HUES6 (cell line): ENCODE data around the gene FRA10AC1.
A peak's percentile ranks its signal among the peaks of the same experiment; 100 is the strongest.
"Not testable (repeated sequence)": the region's sequence is repeated elsewhere in the genome, so short reads cannot be mapped to it uniquely, and the experiment has no call there.

ENCODE experiments used
- H3K27ac ChIP-seq: 2 replicates; pipeline ENCODE4 v1.7.0; 2013; ENCODE audit warnings: low read depth, mild to moderate bottlenecking, low read length, inconsistent platforms
- H3K27me3 ChIP-seq: 2 replicates; pipeline ENCODE4 v1.6.1; 2013; ENCODE audit warnings: low read length; ENCODE audit not compliant: control insufficient read depth, insufficient read depth
- H3K36me3 ChIP-seq: 2 replicates; pipeline ENCODE4 v1.6.1; 2013; ENCODE audit warnings: low read length; ENCODE audit not compliant: control insufficient read depth, insufficient read depth
- H3K4me1 ChIP-seq: 2 replicates; pipeline ENCODE4 v1.6.1; 2013; ENCODE audit warnings: low read length; ENCODE audit not compliant: control insufficient read depth, insufficient read depth
- H3K4me3 ChIP-seq: 2 replicates; pipeline ENCODE4 v1.5.1; 2013; ENCODE audit warnings: low read depth, low read length
- H3K9ac ChIP-seq: one replicate; pipeline ENCODE4 v1.6.1; 2013; ENCODE audit warnings: mild to moderate bottlenecking, low read length
- H3K9me3 ChIP-seq: 2 replicates; pipeline ENCODE4 v1.6.1; 2013; ENCODE audit warnings: low read depth, low read length; ENCODE audit not compliant: control insufficient read depth, insufficient read depth

The FRA10AC1 gene

GRCh38 chr10:93703066-93703465 is 674 bp upstream of the FRA10AC1 start:
- H3K9ac ChIP-seq = peak overlapping the region; percentile 69
- peak overlapping the region; percentile 77 for H3K4me3 ChIP-seq
- H3K27me3 ChIP-seq = no peaks in the 10 kb centered on the region
- H3K9me3 ChIP-seq = no peaks in the 10 kb centered on the region
- no peak overlapping the region for H3K27ac ChIP-seq
- peaks cover 15% of the 10 kb centered on the region; the same call in 1 of the 2 replicates for H3K4me1 ChIP-seq
- H3K36me3 ChIP-seq = peaks cover 16% of the 10 kb centered on the region

- H3K36me3 ChIP-seq = peaks cover 25% of the 10 kb centered on the region
- peak overlapping the region; percentile 82 for H3K9ac ChIP-seq
- H3K9me3 ChIP-seq = no peaks in the 10 kb centered on the region
- peak overlapping the region; percentile 77 for H3K4me3 ChIP-seq
- peak overlapping the region; percentile 40; the same call in 1 of the 2 replicates for H3K27ac ChIP-seq
- peaks cover 15% of the 10 kb centered on the region; the same call in 1 of the 2 replicates for H3K4me1 ChIP-seq
- H3K27me3 ChIP-seq = no peaks in the 10 kb centered on the region
Measured at GRCh38 chr10:93701866-93702209, 554 bp downstream of the FRA10AC1 start.

GRCh38 chr10:93697207-93697606 is 5.2 kb downstream of the FRA10AC1 start:
- H3K36me3 ChIP-seq = peaks cover 56% of the 10 kb centered on the region
- H3K9ac ChIP-seq = no peak overlapping the region
- H3K27me3 ChIP-seq = no peaks in the 10 kb centered on the region

GRCh38 chr10:93696582-93696981 is 5.8 kb downstream of the FRA10AC1 start:
- Histone ChIP-seq H3K4me1 (peaks cover 13% of the 10 kb centered on the region; the same call in 1 of the 2 replicates), H3K36me3 (peaks cover 62% of the 10 kb centered on the region)
- H3K27ac ChIP-seq, H3K9ac ChIP-seq, H3K27me3 ChIP-seq, H3K4me3 ChIP-seq, H3K9me3 ChIP-seq: not testable (repeated sequence)

More at GRCh38 chr10:93697207-93697606, 5.2 kb downstream of the FRA10AC1 start:
- H3K4me1 ChIP-seq = peaks cover 15% of the 10 kb centered on the region; the same call in 1 of the 2 replicates
- H3K27ac ChIP-seq = no peak overlapping the region
- no peaks in the 10 kb centered on the region for H3K9me3 ChIP-seq
- no peak overlapping the region for H3K4me3 ChIP-seq

GRCh38 chr10:93695740-93696139 is 6.7 kb downstream of the FRA10AC1 start:
- no peak overlapping the region for H3K4me3 ChIP-seq
- no peaks in the 10 kb centered on the region for H3K27me3 ChIP-seq
- H3K27ac ChIP-seq = no peak overlapping the region
- H3K9ac ChIP-seq = no peak overlapping the region
- no peaks in the 10 kb centered on the region for H3K9me3 ChIP-seq
- peaks cover 9% of the 10 kb centered on the region; the same call in 1 of the 2 replicates for H3K4me1 ChIP-seq
- peaks cover 69% of the 10 kb centered on the region for H3K36me3 ChIP-seq

- H3K27ac ChIP-seq = no peak overlapping the region
- no peaks in the 10 kb centered on the region for H3K9me3 ChIP-seq
- H3K9ac ChIP-seq = no peak overlapping the region
- peaks cover 3% of the 10 kb centered on the region; the same call in 1 of the 2 replicates for H3K4me1 ChIP-seq
- no peaks in the 10 kb centered on the region for H3K27me3 ChIP-seq
- H3K4me3 ChIP-seq = no peak overlapping the region
- peaks cover 31% of the 10 kb centered on the region for H3K36me3 ChIP-seq
Measured at GRCh38 chr10:93687737-93688136, 14.7 kb downstream of the FRA10AC1 start.

- Histone ChIP-seq H3K4me1 (peaks cover 3% of the 10 kb centered on the region), H3K9me3 (no peaks in the 10 kb centered on the region), H3K4me3 (no peak overlapping the region), H3K36me3 (peaks cover 45% of the 10 kb centered on the region), H3K27me3 (no peaks in the 10 kb centered on the region), H3K27ac (no peak overlapping the region), H3K9ac (no peak overlapping the region)
Measured at GRCh38 chr10:93680412-93681047, 21.9 kb downstream of the FRA10AC1 start.

GRCh38 chr10:93678805-93679587 is 23.4 kb downstream of the FRA10AC1 start:
- no peaks in the 10 kb centered on the region; the same call in 1 of the 2 replicates for H3K4me1 ChIP-seq
- no peak overlapping the region for H3K9ac ChIP-seq
- H3K9me3 ChIP-seq = no peaks in the 10 kb centered on the region
- H3K4me3 ChIP-seq = no peak overlapping the region
- peaks cover 56% of the 10 kb centered on the region for H3K36me3 ChIP-seq
- no peak overlapping the region for H3K27ac ChIP-seq
- no peaks in the 10 kb centered on the region for H3K27me3 ChIP-seq

- Histone ChIP-seq H3K36me3 (peaks cover 58% of the 10 kb centered on the region), H3K9me3 (no peaks in the 10 kb centered on the region), H3K4me3 (no peak overlapping the region), H3K9ac (no peak overlapping the region), H3K27me3 (no peaks in the 10 kb centered on the region), H3K4me1 (no peaks in the 10 kb centered on the region; the same call in 1 of the 2 replicates), H3K27ac (no peak overlapping the region)
Measured at GRCh38 chr10:93678386-93678785, 24.0 kb downstream of the FRA10AC1 start.

- H3K36me3 ChIP-seq = peaks cover 81% of the 10 kb centered on the region
- H3K4me1 ChIP-seq = no peaks in the 10 kb centered on the region; the same call in 1 of the 2 replicates
- no peak overlapping the region for H3K27ac ChIP-seq
- no peak overlapping the region for H3K4me3 ChIP-seq
- H3K9me3 ChIP-seq = no peaks in the 10 kb centered on the region
- no peak overlapping the region for H3K9ac ChIP-seq
- H3K27me3 ChIP-seq = no peaks in the 10 kb centered on the region
Measured at GRCh38 chr10:93673791-93674190, 28.6 kb downstream of the FRA10AC1 start.

GRCh38 chr10:93672890-93673289 is 29.5 kb downstream of the FRA10AC1 start:
- no peak overlapping the region for H3K9ac ChIP-seq
- H3K4me3 ChIP-seq = no peak overlapping the region
- H3K27me3 ChIP-seq = no peaks in the 10 kb centered on the region
- H3K36me3 ChIP-seq = peaks cover 80% of the 10 kb centered on the region
- no peaks in the 10 kb centered on the region for H3K9me3 ChIP-seq
- H3K27ac ChIP-seq = no peak overlapping the region
- no peaks in the 10 kb centered on the region; the same call in 1 of the 2 replicates for H3K4me1 ChIP-seq
